ENCODE results near the gene DENND1C. TPM values are rescaled to one million over a fixed set of nuclear protein-coding genes. Genes with fewer than 3 reads are reported as not detected.

Gene DENND1C
- total and polyA plus RNA-seq, 7 donors = 0.17 to 0.93 (median 0.27) TPM

Other genes with a start within 250 kb of the DENND1C start
- 10 to 100 TPM; 35.8 to 51.7 (median 44.0) TPM for gene MLLT1, start 201.8 kb downstream of the DENND1C start, total RNA-seq
- gene MLLT1, start 201.8 kb downstream of the DENND1C start, polyA plus RNA-seq = 10 to 100 TPM; 24.2 to 34.2 (median 25.2) TPM
- not detected for gene ACER1, start 148.2 kb downstream of the DENND1C start, total RNA-seq
- not detected for gene ACER1, start 148.2 kb downstream of the DENND1C start, polyA plus RNA-seq
- gene CLPP, start 120.3 kb downstream of the DENND1C start, total RNA-seq = 100 to 1,000 TPM in 3 of 4 donors, 10 to 100 TPM in 1; 82.0 to 121 (median 116) TPM
- gene CLPP, start 120.3 kb downstream of the DENND1C start, polyA plus RNA-seq = 100 to 1,000 TPM; 101 to 140 (median 121) TPM
- 100 to 1,000 TPM in 2 of 4 donors, 10 to 100 TPM in 2; 72.3 to 120 (median 96.8) TPM for gene ALKBH7, start 109.0 kb downstream of the DENND1C start, total RNA-seq
- 100 to 1,000 TPM in 1 of 3 donors, 10 to 100 TPM in 2; 71.5 to 114 (median 99.5) TPM for gene ALKBH7, start 109.0 kb downstream of the DENND1C start, polyA plus RNA-seq
- gene PSPN, start 105.9 kb downstream of the DENND1C start, total RNA-seq = 1 to 10 TPM in 1 of 4 donors, under 1 TPM in 3; 0.55 to 1.0 (median 0.65) TPM
- 1 to 10 TPM in 1 of 3 donors, under 1 TPM in 2; 0.34 to 1.3 (median 0.78) TPM for gene PSPN, start 105.9 kb downstream of the DENND1C start, polyA plus RNA-seq
- 10 to 100 TPM; 23.7 to 37.0 (median 33.3) TPM for gene GTF2F1, start 88.6 kb downstream of the DENND1C start, total RNA-seq
- 10 to 100 TPM; 33.8 to 60.0 (median 42.8) TPM for gene GTF2F1, start 88.6 kb downstream of the DENND1C start, polyA plus RNA-seq
- 100 to 1,000 TPM; 101 to 168 (median 149) TPM for gene KHSRP, start 57.0 kb downstream of the DENND1C start, total RNA-seq
- 100 to 1,000 TPM; 104 to 174 (median 154) TPM for gene KHSRP, start 57.0 kb downstream of the DENND1C start, polyA plus RNA-seq
- under 1 TPM in 3 of 4 donors, not detected in 1; 0.15 to 0.60 (median 0.50) TPM for gene SLC25A41, start 48.0 kb downstream of the DENND1C start, total RNA-seq
- gene SLC25A41, start 48.0 kb downstream of the DENND1C start, polyA plus RNA-seq = under 1 TPM; 0.07 to 0.45 (median 0.43) TPM
- gene SLC25A23, start 22.0 kb downstream of the DENND1C start, total RNA-seq = 10 to 100 TPM; 40.6 to 91.8 (median 67.1) TPM
- gene SLC25A23, start 22.0 kb downstream of the DENND1C start, polyA plus RNA-seq = 10 to 100 TPM; 15.0 to 49.4 (median 49.0) TPM
- gene CRB3, start 17.5 kb downstream of the DENND1C start, total RNA-seq = not detected
- gene CRB3, start 17.5 kb downstream of the DENND1C start, polyA plus RNA-seq = under 1 TPM in 2 of 3 donors, not detected in 1; 0.23 to 0.38 TPM
- gene TUBB4A, start 20.5 kb upstream of the DENND1C start, total RNA-seq = 1 to 10 TPM; 2.7 to 6.4 (median 4.6) TPM
- 1 to 10 TPM in 2 of 3 donors, under 1 TPM in 1; 0.44 to 1.4 (median 1.0) TPM for gene TUBB4A, start 20.5 kb upstream of the DENND1C start, polyA plus RNA-seq
- 1 to 10 TPM in 2 of 4 donors, under 1 TPM in 1, not detected in 1; 0.66 to 1.9 (median 1.2) TPM for gene TNFSF9, start 49.2 kb upstream of the DENND1C start, total RNA-seq
- under 1 TPM; 0.25 to 0.57 (median 0.46) TPM for gene TNFSF9, start 49.2 kb upstream of the DENND1C start, polyA plus RNA-seq
- not detected for gene CD70, start 109.4 kb upstream of the DENND1C start, total RNA-seq
- not detected for gene CD70, start 109.4 kb upstream of the DENND1C start, polyA plus RNA-seq
- under 1 TPM in 3 of 4 donors, not detected in 1; 0.06 to 0.81 (median 0.27) TPM for gene TNFSF14, start 188.4 kb upstream of the DENND1C start, total RNA-seq
- under 1 TPM; 0.01 to 0.34 (median 0.09) TPM for gene TNFSF14, start 188.4 kb upstream of the DENND1C start, polyA plus RNA-seq
- 100 to 1,000 TPM in 2 of 4 donors, 10 to 100 TPM in 2; 78.6 to 120 (median 94.9) TPM for gene C3, start 238.9 kb upstream of the DENND1C start, total RNA-seq
- 10 to 100 TPM; 37.7 to 88.8 (median 72.7) TPM for gene C3, start 238.9 kb upstream of the DENND1C start, polyA plus RNA-seq